KBM-7 (cell line): ENCODE data around the gene UCN3.
"Not testable (repeated sequence)": the region's sequence is repeated elsewhere in the genome, so short reads cannot be mapped to it uniquely, and the experiment has no call there.

Source experiments
- DNase-seq: peaks from one replicate; pipeline ENCODE4 v3.0.0-alpha.2; 2015
- in situ Hi-C: fragments of 300-500 bp; cut with MboI; formaldehyde crosslinking; loops from 2 replicates; pipeline ENCODE4 v1.14.3; 2020; ENCODE audit warnings: low sequenced_read_pairs, low pct_unique_long_range_greater_than_20kb, mixed read lengths

Gene UCN3

GRCh38 chr10:5362873-5363272 lies 1.9 kb upstream of the UCN3 start:
- DNase-seq = no peak
- in situ Hi-C loops = no loop called here

GRCh38 chr10:5364374-5364773 lies 392 bp upstream of the UCN3 start:
- no peak for DNase-seq
- in situ Hi-C loops = no loop called here

- no peak for DNase-seq
- in situ Hi-C loops = no loop called here
Measured at GRCh38 chr10:5365928-5366327, 1.2 kb downstream of the UCN3 start.

- DNase-seq = no peak
- in situ Hi-C loops = no loop called here
Measured at GRCh38 chr10:5369362-5370158, 4.8 kb downstream of the UCN3 start.

- DNase-seq = no peak
- in situ Hi-C loops = no loop called here
Measured at GRCh38 chr10:5370493-5371352, 6.0 kb downstream of the UCN3 start.

- in situ Hi-C loops = no loop called here
Measured at GRCh38 chr10:5373307-5373706, 8.5 kb downstream of the UCN3 start.

GRCh38 chr10:5373891-5374611 lies 9.3 kb downstream of the UCN3 start:
- DNase-seq = no peak
- in situ Hi-C loops = no loop called here

More at GRCh38 chr10:5373307-5373706, 8.5 kb downstream of the UCN3 start:
- DNase-seq = no peak

GRCh38 chr10:5376450-5376849 lies 11.7 kb downstream of the UCN3 start:
- in situ Hi-C loops = loop anchor here (25.0 kb wide), 1 partner anchor 539 kb away; the partner anchor contains the start of gene AKR1E2
- no peak for DNase-seq

GRCh38 chr10:5379202-5379601 lies 14.4 kb downstream of the UCN3 start:
- in situ Hi-C loops = loop anchor here (25.0 kb wide), 1 partner anchor 542 kb away; the partner anchor contains the start of gene AKR1E2
- not testable (repeated sequence) for DNase-seq

- in situ Hi-C loops = loop anchor here (25.0 kb wide), 1 partner anchor 543 kb away; the partner anchor contains the start of gene AKR1E2
- not testable (repeated sequence) for DNase-seq
Measured at GRCh38 chr10:5380395-5380794, 15.6 kb downstream of the UCN3 start.

GRCh38 chr10:5381187-5381586 lies 16.4 kb downstream of the UCN3 start:
- in situ Hi-C loops = loop anchor here (25.0 kb wide), 1 partner anchor 544 kb away; the partner anchor contains the start of gene AKR1E2
- DNase-seq = no peak

GRCh38 chr10:5385224-5385623 lies 20.5 kb downstream of the UCN3 start:
- in situ Hi-C loops = loop anchor here (25.0 kb wide), 1 partner anchor 548 kb away; the partner anchor contains the start of gene AKR1E2
- no peak for DNase-seq

- DNase-seq = no peak
- in situ Hi-C loops = loop anchor here (25.0 kb wide), 1 partner anchor 550 kb away; the partner anchor contains the start of gene AKR1E2
Measured at GRCh38 chr10:5387169-5387568, 22.4 kb downstream of the UCN3 start.

- no peak for DNase-seq
- in situ Hi-C loops = loop anchor here (25.0 kb wide), 1 partner anchor 553 kb away; the partner anchor contains the start of gene AKR1E2
Measured at GRCh38 chr10:5390607-5391205, 25.9 kb downstream of the UCN3 start.

GRCh38 chr10:5391790-5392189 lies 27.0 kb downstream of the UCN3 start:
- no peak for DNase-seq
- in situ Hi-C loops = loop anchor here (25.0 kb wide), 1 partner anchor 554 kb away; the partner anchor contains the start of gene AKR1E2

- DNase-seq = no peak
- in situ Hi-C loops = loop anchor here (25.0 kb wide), 1 partner anchor 556 kb away; the partner anchor contains the start of gene AKR1E2
Measured at GRCh38 chr10:5393529-5393928, 28.8 kb downstream of the UCN3 start.

GRCh38 chr10:5395168-5395567 lies 30.4 kb downstream of the UCN3 start:
- no peak for DNase-seq
- in situ Hi-C loops = loop anchor here (25.0 kb wide), 1 partner anchor 558 kb away; the partner anchor contains the start of gene AKR1E2

- no peak for DNase-seq
- in situ Hi-C loops = loop anchor here (25.0 kb wide), 1 partner anchor 559 kb away; the partner anchor contains the start of gene AKR1E2
Measured at GRCh38 chr10:5396556-5397300, 32.0 kb downstream of the UCN3 start.
